DMS53 (cell line): ENCODE measurements around the gene OR2A1.
"Not testable (repeated sequence)": the region's sequence is repeated elsewhere in the genome, so short reads cannot be mapped to it uniquely, and the experiment has no call there.

Source experiments
- DNase-seq: peaks from one replicate; lab custom pipeline; 2025; lab: John Stamatoyannopoulos, UW

The OR2A1 gene

GRCh38 chr7:144325868-144326267 lies 13.6 kb downstream of the OR2A1 start:
- DNase-seq: not testable (repeated sequence)

GRCh38 chr7:144330044-144330443 lies 17.8 kb downstream of the OR2A1 start:
- not testable (repeated sequence) for DNase-seq

GRCh38 chr7:144331221-144331995 lies 19.2 kb downstream of the OR2A1 start:
- not testable (repeated sequence) for DNase-seq

GRCh38 chr7:144331996-144332288 lies 19.7 kb downstream of the OR2A1 start:
- not testable (repeated sequence) for DNase-seq

GRCh38 chr7:144348625-144349024 lies 36.4 kb downstream of the OR2A1 start:
- DNase-seq: not testable (repeated sequence)

- not testable (repeated sequence) for DNase-seq
Observed at GRCh38 chr7:144351667-144352066, 39.4 kb downstream of the OR2A1 start.

GRCh38 chr7:144355176-144355822 lies 43.1 kb downstream of the OR2A1 start, which contains the start of gene ARHGEF5:
TSS of gene ARHGEF5 (plus strand) at chr7:144355402. CDS start at chr7:144362670, 7,268 bp downstream.
- DNase-seq: not testable (repeated sequence)

- DNase-seq: not testable (repeated sequence)
Observed at GRCh38 chr7:144356185-144356584, 44.0 kb downstream of the OR2A1 start.

GRCh38 chr7:144356860-144357259 lies 44.6 kb downstream of the OR2A1 start:
- DNase-seq: not testable (repeated sequence)

- DNase-seq: not testable (repeated sequence)
Observed at GRCh38 chr7:144362061-144362460, 49.8 kb downstream of the OR2A1 start.

- DNase-seq: not testable (repeated sequence)
Observed at GRCh38 chr7:144365523-144365922, 53.3 kb downstream of the OR2A1 start.

GRCh38 chr7:144367250-144367649 lies 55.0 kb downstream of the OR2A1 start:
- not testable (repeated sequence) for DNase-seq

- DNase-seq: not testable (repeated sequence)
Observed at GRCh38 chr7:144369221-144369620, 57.0 kb downstream of the OR2A1 start.
